GM12878 (cell line): ENCODE results near the gene FAM98C.

Source experiments
- CTCF ChIP-seq, 3 experiments: IDR thresholded peaks in 2 of 3; conservative IDR thresholded peaks in 1 of 3; 2 replicates each; pipeline ENCODE4 v1.5.1; 2011; ENCODE audit warnings: low read depth in 3 of 3, low read length in 3 of 3, mild to moderate bottlenecking in 3 of 3, control low read depth in 2 of 3, moderate library complexity in 2 of 3, inconsistent platforms in 1 of 3, mixed read lengths in 1 of 3; ENCODE audit not compliant: control insufficient read depth in 2 of 3, insufficient read depth in 1 of 3; ENCODE audit errors: extremely low read depth in 1 of 3
- EZH2 ChIP-seq: IDR thresholded peaks from 2 replicates; pipeline ENCODE4 v1.6.1; 2012; ENCODE audit warnings: low read depth, mild to moderate bottlenecking, control low read depth, inconsistent platforms, low read length, borderline replicate concordance; ENCODE audit not compliant: control insufficient read depth
- JUND ChIP-seq: IDR thresholded peaks from 2 replicates; pipeline ENCODE4 v1.6.1; 2012; ENCODE audit warnings: low read depth, mild to moderate bottlenecking, low read length, improper control_type of control experiment, moderate library complexity
- KDM1A ChIP-seq: fragments of 200-600 bp; sonication (generic); IDR thresholded peaks from 2 replicates; pipeline ENCODE4 v1.6.1; 2016; ENCODE audit warnings: borderline replicate concordance
- NRF1 ChIP-seq: conservative IDR thresholded peaks from 2 replicates; pipeline ENCODE4 v1.6.1; 2011; ENCODE audit warnings: mild to moderate bottlenecking, low read depth, low read length, improper control_type of control experiment
- POLR2A ChIP-seq: IDR thresholded peaks from 2 replicates; pipeline ENCODE4 v1.6.1; 2011; ENCODE audit warnings: low read depth, mild to moderate bottlenecking, low read length
- POLR2AphosphoS2 ChIP-seq: IDR thresholded peaks from 2 replicates; pipeline ENCODE4 v1.6.1; 2011; ENCODE audit warnings: low read depth, mild to moderate bottlenecking, low read length, improper control_type of control experiment, moderate library complexity
- POLR2AphosphoS5 ChIP-seq: IDR thresholded peaks from 2 replicates; pipeline ENCODE4 v1.6.1; 2011; ENCODE audit warnings: mild to moderate bottlenecking, low read length, inconsistent platforms
- SRF ChIP-seq, 2 experiments: IDR thresholded peaks; 2 replicates each; pipeline ENCODE4 v1.6.1; 2011; ENCODE audit warnings: low read depth in 2 of 2, low read length in 2 of 2, mild to moderate bottlenecking in 1 of 2, moderate library complexity in 1 of 2
- TARDBP ChIP-seq: IDR thresholded peaks from 2 replicates; pipeline ENCODE4 v1.6.1; 2016; ENCODE audit warnings: borderline replicate concordance
- ZSCAN29 ChIP-seq: fragments of 450-650 bp; IDR thresholded peaks from 2 replicates; pipeline ENCODE4 v1.6.1; 2017; ENCODE audit warnings: mild to moderate bottlenecking, moderate library complexity
- TF ChIP-seq, protein P1 (sequence below): fragments of 450-650 bp; IDR thresholded peaks from 2 replicates; pipeline ENCODE4 v1.6.1; 2016; ENCODE audit warnings: mild to moderate bottlenecking
- TF ChIP-seq, protein P2 (sequence below): fragments of 450-650 bp; IDR thresholded peaks from 2 replicates; pipeline ENCODE4 v1.6.1; 2016; ENCODE audit warnings: mild to moderate bottlenecking, moderate library complexity, borderline replicate concordance

GRCh38 chr19:38433268-38433733 is 30.4 kb downstream of the FAM98C start, which contains the start of gene RYR1:
- TF ChIP-seq TARDBP (no peak), JUND (no peak), SRF (IDR thresholded peaks at IDR 0.05; ENCODE audit: low read depth in 2 of 2, low read length in 2 of 2) (no peak), POLR2AphosphoS2 (no peak), CTCF (IDR thresholded peaks at IDR 0.05 in 2 of 3, conservative IDR thresholded peaks at IDR 0.05 in 1 of 3; ENCODE audit: control insufficient read depth in 2 of 3, extremely low read depth in 1 of 3, insufficient read depth in 1 of 3, low read depth in 3 of 3, low read length in 3 of 3) (no peak), NRF1 (no peak), POLR2A (no peak), POLR2AphosphoS5 (no peak), KDM1A (no peak), ZSCAN29 (no peak), EZH2 (no peak)
- TF ChIP-seq, protein P1, sequence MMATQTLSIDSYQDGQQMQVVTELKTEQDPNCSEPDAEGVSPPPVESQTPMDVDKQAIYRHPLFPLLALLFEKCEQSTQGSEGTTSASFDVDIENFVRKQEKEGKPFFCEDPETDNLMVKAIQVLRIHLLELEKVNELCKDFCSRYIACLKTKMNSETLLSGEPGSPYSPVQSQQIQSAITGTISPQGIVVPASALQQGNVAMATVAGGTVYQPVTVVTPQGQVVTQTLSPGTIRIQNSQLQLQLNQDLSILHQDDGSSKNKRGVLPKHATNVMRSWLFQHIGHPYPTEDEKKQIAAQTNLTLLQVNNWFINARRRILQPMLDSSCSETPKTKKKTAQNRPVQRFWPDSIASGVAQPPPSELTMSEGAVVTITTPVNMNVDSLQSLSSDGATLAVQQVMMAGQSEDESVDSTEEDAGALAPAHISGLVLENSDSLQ = no peak
- TF ChIP-seq, protein P2, sequence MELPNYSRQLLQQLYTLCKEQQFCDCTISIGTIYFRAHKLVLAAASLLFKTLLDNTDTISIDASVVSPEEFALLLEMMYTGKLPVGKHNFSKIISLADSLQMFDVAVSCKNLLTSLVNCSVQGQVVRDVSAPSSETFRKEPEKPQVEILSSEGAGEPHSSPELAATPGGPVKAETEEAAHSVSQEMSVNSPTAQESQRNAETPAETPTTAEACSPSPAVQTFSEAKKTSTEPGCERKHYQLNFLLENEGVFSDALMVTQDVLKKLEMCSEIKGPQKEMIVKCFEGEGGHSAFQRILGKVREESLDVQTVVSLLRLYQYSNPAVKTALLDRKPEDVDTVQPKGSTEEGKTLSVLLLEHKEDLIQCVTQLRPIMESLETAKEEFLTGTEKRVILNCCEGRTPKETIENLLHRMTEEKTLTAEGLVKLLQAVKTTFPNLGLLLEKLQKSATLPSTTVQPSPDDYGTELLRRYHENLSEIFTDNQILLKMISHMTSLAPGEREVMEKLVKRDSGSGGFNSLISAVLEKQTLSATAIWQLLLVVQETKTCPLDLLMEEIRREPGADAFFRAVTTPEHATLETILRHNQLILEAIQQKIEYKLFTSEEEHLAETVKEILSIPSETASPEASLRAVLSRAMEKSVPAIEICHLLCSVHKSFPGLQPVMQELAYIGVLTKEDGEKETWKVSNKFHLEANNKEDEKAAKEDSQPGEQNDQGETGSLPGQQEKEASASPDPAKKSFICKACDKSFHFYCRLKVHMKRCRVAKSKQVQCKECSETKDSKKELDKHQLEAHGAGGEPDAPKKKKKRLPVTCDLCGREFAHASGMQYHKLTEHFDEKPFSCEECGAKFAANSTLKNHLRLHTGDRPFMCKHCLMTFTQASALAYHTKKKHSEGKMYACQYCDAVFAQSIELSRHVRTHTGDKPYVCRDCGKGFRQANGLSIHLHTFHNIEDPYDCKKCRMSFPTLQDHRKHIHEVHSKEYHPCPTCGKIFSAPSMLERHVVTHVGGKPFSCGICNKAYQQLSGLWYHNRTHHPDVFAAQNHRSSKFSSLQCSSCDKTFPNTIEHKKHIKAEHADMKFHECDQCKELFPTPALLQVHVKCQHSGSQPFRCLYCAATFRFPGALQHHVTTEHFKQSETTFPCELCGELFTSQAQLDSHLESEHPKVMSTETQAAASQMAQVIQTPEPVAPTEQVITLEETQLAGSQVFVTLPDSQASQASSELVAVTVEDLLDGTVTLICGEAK = no peak
